Loucy (cell line): Measurements from ENCODE around the gene FGFBP1.

ENCODE experiments used
- H2AFZ ChIP-seq: fragments of 200-600 bp; sonication (generic); 2 replicates; pipeline ENCODE4 v1.6.0; 2016; ENCODE audit warnings: antibody characterized with exemption, mild to moderate bottlenecking, low read length, moderate library complexity
- H3F3A ChIP-seq: fragments of 200-600 bp; 2 replicates; pipeline ENCODE4 v1.6.0; 2016; ENCODE audit warnings: antibody characterized with exemption, low read depth, mild to moderate bottlenecking
- H3K27me3 ChIP-seq: fragments of 200-600 bp; sonication (generic); 2 replicates; pipeline ENCODE4 v1.6.1; 2014; ENCODE audit warnings: low read length, mild to moderate bottlenecking; ENCODE audit not compliant: insufficient read depth, poor library complexity, severe bottlenecking
- H3K36me3 ChIP-seq: fragments of 200-600 bp; sonication (generic); 2 replicates; pipeline ENCODE4 v1.6.1; 2016; ENCODE audit warnings: low read length; ENCODE audit not compliant: insufficient read depth
- H3K4me1 ChIP-seq: fragments of 200-600 bp; sonication (generic); 2 replicates; pipeline ENCODE4 v1.5.1; 2014; ENCODE audit warnings: low read length, mild to moderate bottlenecking; ENCODE audit not compliant: insufficient read depth, poor library complexity, severe bottlenecking
- H3K4me2 ChIP-seq: fragments of 200-600 bp; sonication (generic); 2 replicates; pipeline ENCODE4 v1.6.0; 2014; ENCODE audit warnings: antibody characterized with exemption, low read length, low read depth, mild to moderate bottlenecking; ENCODE audit not compliant: poor library complexity, severe bottlenecking
- H3K4me3 ChIP-seq: fragments of 200-600 bp; sonication (generic); 2 replicates; pipeline ENCODE4 v1.5.1; 2014; ENCODE audit warnings: low read length, mild to moderate bottlenecking, mixed read lengths; ENCODE audit not compliant: poor library complexity, severe bottlenecking
- H3K79me2 ChIP-seq: fragments of 200-600 bp; sonication (generic); 2 replicates; pipeline ENCODE4 v1.6.1; 2014; ENCODE audit warnings: low read length; ENCODE audit not compliant: insufficient read depth
- H3K9ac ChIP-seq: fragments of 200-600 bp; sonication (generic); 2 replicates; pipeline ENCODE4 v1.6.0; 2014; ENCODE audit warnings: mild to moderate bottlenecking, low read depth, low read length, moderate library complexity; ENCODE audit not compliant: poor library complexity, severe bottlenecking
- H3K9me2 ChIP-seq: fragments of 200-600 bp; sonication (generic); replicated peaks from 2 replicates; pipeline ENCODE4 v1.6.1; 2016; ENCODE audit warnings: low read depth, low read length, mixed read lengths
- H3K9me3 ChIP-seq: fragments of 200-600 bp; sonication (generic); 2 replicates; pipeline ENCODE4 v1.6.1; 2014; ENCODE audit warnings: mild to moderate bottlenecking, antibody characterized with exemption, low read length, low read depth; ENCODE audit not compliant: insufficient read depth
- H4K20me1 ChIP-seq: fragments of 200-600 bp; sonication (generic); 2 replicates; pipeline ENCODE4 v1.6.0; 2014; ENCODE audit warnings: antibody characterized with exemption, low read length, mild to moderate bottlenecking; ENCODE audit not compliant: insufficient read depth, poor library complexity, severe bottlenecking
- EZH2phosphoT487 ChIP-seq: fragments of 200-600 bp; IDR thresholded peaks from 2 replicates; pipeline ENCODE4 v1.6.1; 2018; ENCODE audit warnings: antibody characterized with exemption, mild to moderate bottlenecking, moderate library complexity, borderline replicate concordance
- TF ChIP-seq, protein P1 (sequence below): fragments of 200-600 bp; sonication (generic); conservative IDR thresholded peaks from 2 replicates; pipeline ENCODE4 v1.5.1; 2014; ENCODE audit warnings: mild to moderate bottlenecking, antibody characterized with exemption, low read length

Gene FGFBP1

DNA sequence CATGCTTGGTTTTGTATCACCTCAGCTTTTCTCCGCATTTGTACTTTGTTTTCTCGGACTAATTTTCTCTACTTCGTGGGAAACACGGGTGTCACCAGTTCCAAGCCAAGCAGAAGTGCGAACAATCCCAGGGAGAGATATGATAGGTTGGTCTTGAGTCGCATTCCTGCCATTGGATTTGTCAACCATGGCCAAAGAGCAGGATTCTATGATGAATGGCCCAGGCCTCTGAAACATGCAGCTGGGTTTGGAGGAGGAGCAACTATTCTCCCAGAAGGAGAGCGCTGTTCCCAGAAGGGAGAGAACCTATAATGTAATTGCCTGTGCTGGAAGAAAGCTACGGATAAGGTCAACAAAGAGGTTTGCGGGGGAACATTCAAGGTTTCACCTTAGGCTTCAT lies 10.3 kb upstream of the FGFBP1 start:
- H3K9me2 ChIP-seq, result no peaks in the 10 kb centered on the region
- no peaks in the 10 kb centered on the region for H3K27me3 ChIP-seq
- no peaks in the 10 kb centered on the region for H3K79me2 ChIP-seq
- H3K36me3 ChIP-seq, result no peaks in the 10 kb centered on the region
- no peak overlapping the region for H2AFZ ChIP-seq
- no peaks in the 10 kb centered on the region for H4K20me1 ChIP-seq
- TF ChIP-seq, protein P1, sequence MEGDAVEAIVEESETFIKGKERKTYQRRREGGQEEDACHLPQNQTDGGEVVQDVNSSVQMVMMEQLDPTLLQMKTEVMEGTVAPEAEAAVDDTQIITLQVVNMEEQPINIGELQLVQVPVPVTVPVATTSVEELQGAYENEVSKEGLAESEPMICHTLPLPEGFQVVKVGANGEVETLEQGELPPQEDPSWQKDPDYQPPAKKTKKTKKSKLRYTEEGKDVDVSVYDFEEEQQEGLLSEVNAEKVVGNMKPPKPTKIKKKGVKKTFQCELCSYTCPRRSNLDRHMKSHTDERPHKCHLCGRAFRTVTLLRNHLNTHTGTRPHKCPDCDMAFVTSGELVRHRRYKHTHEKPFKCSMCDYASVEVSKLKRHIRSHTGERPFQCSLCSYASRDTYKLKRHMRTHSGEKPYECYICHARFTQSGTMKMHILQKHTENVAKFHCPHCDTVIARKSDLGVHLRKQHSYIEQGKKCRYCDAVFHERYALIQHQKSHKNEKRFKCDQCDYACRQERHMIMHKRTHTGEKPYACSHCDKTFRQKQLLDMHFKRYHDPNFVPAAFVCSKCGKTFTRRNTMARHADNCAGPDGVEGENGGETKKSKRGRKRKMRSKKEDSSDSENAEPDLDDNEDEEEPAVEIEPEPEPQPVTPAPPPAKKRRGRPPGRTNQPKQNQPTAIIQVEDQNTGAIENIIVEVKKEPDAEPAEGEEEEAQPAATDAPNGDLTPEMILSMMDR, result no peak
- TF ChIP-seq EZH2phosphoT487, result no peak
- no peaks in the 10 kb centered on the region for H3K4me1 ChIP-seq
- H3K9me3 ChIP-seq, result no peaks in the 10 kb centered on the region
- H3K4me2 ChIP-seq, result no peak overlapping the region
- no peak overlapping the region for H3K4me3 ChIP-seq
- H3F3A ChIP-seq, result no peaks in the 10 kb centered on the region
- H3K9ac ChIP-seq, result no peak overlapping the region

DNA sequence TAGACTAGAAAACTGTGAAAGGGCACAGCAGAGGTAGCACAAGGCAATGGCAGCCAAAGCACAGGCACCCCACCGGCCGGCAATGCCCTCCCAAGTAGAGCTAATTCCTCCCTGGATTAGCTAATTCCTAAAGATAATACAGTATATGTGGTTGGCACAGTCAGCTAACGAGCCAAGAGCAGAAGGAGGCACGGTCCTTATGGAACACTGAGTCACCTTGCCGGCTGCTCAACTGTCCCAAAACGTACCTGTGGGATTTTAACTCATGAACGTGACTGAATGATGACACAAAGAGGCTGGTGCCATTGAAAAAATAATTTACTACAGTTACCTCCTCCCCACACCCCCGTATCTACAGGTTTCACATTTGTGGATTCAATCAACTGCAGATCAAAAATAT lies 9.1 kb upstream of the FGFBP1 start:
- Histone ChIP-seq H2AFZ (no peak overlapping the region), H3F3A (no peaks in the 10 kb centered on the region), H3K9ac (no peak overlapping the region), H3K36me3 (no peaks in the 10 kb centered on the region), H3K4me1 (no peaks in the 10 kb centered on the region), H4K20me1 (no peaks in the 10 kb centered on the region), H3K9me2 (no peaks in the 10 kb centered on the region), H3K4me3 (no peak overlapping the region), H3K9me3 (no peaks in the 10 kb centered on the region), H3K4me2 (no peak overlapping the region), H3K27me3 (no peaks in the 10 kb centered on the region), H3K79me2 (no peaks in the 10 kb centered on the region)
- TF ChIP-seq, protein P1, result no peak
- TF ChIP-seq EZH2phosphoT487, result no peak

DNA sequence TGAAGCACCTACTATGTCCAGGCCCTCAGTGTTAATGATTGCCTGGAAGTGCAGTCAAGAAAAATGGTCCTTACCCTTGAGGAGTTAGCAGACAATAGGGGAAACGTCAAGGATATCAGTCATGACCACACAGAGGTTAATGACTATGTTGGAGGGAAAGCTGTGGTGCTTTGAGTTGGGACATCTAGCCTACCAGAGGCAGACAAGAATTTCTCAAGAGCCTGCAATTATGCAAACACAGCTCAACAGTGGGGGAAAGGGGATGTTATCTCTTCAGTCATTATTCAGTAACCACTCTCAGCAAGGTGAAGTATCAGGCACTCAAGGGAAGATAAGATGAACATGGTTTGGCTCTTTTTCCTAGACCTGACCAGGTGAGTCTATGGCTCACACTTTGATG lies 7.0 kb upstream of the FGFBP1 start:
- H2AFZ ChIP-seq, result no peak overlapping the region

More for the DNA sequence above, 7.0 kb upstream of the FGFBP1 start:
- no peaks in the 10 kb centered on the region for H3K4me1 ChIP-seq
- no peak for TF ChIP-seq EZH2phosphoT487
- TF ChIP-seq, protein P1, result no peak
- H3K9me3 ChIP-seq, result no peaks in the 10 kb centered on the region
- H3K9me2 ChIP-seq, result no peaks in the 10 kb centered on the region
- H3K4me2 ChIP-seq, result no peak overlapping the region
- H3F3A ChIP-seq, result no peaks in the 10 kb centered on the region
- H3K36me3 ChIP-seq, result no peaks in the 10 kb centered on the region
- H3K27me3 ChIP-seq, result no peaks in the 10 kb centered on the region
- no peak overlapping the region for H3K9ac ChIP-seq
- H3K4me3 ChIP-seq, result no peak overlapping the region
- no peaks in the 10 kb centered on the region for H4K20me1 ChIP-seq
- no peaks in the 10 kb centered on the region for H3K79me2 ChIP-seq
